ENCODE results near the gene PPP1R9A. TPM values are rescaled to one million over a fixed set of nuclear protein-coding genes. Genes with fewer than 3 reads are reported as not detected.

PPP1R9A gene
- polyA plus RNA-seq, 12 donors = 14.5 to 99.0 (median 30.6) TPM

DNA sequence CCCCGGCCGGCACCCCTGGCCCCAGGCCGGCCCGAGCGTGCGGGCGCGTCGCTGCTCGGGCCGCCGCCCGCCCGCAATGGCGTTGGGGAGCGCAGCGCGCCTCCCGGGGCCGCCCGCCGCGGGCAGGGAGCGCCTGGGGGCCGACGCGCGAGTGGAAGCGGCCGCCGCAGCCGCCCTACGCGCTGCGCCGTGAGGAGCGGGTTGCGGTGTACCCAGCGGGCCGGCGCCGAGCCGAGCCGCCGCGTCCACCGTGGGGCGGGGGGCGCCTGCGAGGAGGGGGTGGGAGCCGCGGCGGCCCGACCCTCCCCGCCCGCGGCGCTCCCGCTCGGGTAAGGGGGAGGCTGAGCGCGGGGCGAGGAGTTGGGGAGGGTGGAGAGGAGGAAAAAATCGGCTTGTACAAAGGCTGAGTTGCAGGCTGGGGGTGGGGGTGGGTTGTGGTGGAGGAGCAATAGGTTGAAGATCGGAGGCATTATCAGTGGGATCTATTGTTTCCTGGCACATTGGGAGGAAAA lies 473 bp downstream of the PPP1R9A start:
- no peak for DNase-seq

GRCh38 chr7:94908323-94909178 lies 1.2 kb downstream of the PPP1R9A start:
- peak; percentile 77 for DNase-seq

DNA sequence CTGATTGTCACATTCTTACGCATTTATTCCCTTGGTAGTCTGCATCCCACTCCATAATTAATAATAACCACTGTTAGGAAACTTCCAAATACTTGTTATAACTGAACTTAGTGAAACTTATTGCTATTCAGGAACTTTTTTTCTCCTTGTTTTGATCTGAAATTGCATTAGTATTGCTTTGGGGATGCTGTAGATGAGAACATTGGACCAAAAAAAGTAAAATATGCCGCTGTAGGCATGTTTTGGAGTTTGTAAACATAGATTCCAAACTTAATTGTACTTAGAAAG lies 1.7 kb downstream of the PPP1R9A start:
- DNase-seq = no peak

DNA sequence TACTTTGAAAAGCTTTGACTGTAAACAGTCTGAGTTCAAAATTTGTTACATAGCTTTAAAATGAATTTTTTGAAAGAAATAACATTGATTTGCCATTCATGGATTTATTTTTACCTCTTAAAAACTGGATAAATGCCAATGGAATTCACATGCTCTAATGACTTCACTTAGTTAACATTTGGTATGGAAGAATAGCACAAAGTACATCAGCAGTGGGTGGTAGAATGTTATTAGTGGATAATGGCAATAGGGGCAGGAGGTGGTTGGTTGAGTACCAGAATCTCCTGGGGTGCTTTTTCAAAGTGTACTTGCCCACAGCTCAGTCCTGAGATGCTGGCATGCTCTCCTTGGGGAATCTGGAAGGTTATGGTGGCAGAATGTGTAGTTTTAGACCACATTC lies 4.7 kb downstream of the PPP1R9A start:
- DNase-seq = no peak

DNA sequence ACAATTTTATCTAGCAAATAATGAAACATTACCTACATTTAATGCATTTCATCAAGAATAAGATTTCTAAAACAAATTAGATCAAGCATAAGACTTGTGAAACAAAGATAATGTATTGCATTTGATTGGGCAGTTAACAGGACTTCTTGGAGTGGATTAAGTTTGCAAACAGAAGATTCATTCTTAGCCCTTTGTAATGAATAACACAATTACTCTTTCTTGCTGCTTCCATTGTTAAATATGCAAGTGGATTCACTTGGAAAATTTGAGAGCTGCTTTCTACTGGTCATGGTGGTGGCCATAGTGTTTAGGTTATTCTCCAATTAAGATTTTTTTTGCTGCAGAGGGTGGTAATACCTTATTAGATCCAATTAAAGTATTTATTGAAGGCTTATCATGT lies 6.0 kb downstream of the PPP1R9A start:
- DNase-seq = no peak

DNA sequence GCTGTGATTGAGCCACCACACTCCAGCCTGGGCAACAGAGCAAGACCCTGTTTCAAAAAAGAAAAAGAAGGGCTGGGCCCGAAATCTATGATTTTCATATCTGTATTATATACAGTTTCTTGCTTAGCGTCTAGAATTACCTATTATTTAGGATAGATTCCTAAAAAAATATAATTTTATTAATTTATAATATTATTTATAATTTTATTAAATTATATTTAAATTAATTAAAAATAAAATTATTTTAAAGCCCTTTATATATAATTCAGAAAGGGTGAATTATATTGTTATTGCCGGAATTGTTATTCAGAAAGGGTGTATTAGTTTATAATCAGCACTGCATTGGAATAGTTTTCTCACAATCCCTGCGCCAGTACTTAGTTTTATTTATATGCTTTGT lies 14.5 kb downstream of the PPP1R9A start:
- no peak for DNase-seq

DNA sequence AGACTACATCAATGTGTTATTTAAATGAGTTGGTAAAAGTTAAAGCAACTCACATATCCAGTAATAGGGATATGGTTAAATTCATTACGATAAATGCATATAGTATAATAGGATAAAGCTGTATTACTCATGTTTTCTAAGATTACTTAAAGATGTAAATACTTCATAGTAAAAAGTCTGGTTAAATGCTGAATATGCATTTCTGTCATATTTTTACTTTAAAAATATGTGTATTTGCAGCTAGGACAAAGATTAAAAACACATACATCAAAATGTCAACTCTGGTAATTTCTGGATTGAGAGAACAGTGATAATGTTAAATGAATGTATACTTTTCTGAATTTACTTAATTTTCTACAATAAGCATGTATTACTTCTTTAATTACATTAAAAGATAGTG lies 15.1 kb downstream of the PPP1R9A start:
- no peak for DNase-seq

DNA sequence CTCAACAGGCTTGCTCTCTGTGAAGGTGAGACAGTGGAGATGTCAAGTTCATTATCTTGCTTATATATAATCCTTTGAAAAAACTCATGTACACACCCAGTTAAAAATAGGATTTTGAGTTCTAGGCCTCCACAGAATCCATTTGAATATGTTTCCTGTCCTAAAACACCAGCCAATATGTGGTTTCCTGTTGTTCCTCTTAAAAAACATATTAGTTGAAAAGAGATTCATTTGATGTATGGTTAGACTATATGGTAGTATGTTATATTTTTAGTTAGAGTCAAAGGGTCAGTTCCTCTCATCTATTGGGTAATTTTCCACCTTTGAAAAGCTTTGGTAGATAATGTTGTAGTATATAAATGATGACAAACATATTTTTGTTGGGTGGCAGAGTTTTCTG lies 16.0 kb downstream of the PPP1R9A start:
- DNase-seq = no peak

DNA sequence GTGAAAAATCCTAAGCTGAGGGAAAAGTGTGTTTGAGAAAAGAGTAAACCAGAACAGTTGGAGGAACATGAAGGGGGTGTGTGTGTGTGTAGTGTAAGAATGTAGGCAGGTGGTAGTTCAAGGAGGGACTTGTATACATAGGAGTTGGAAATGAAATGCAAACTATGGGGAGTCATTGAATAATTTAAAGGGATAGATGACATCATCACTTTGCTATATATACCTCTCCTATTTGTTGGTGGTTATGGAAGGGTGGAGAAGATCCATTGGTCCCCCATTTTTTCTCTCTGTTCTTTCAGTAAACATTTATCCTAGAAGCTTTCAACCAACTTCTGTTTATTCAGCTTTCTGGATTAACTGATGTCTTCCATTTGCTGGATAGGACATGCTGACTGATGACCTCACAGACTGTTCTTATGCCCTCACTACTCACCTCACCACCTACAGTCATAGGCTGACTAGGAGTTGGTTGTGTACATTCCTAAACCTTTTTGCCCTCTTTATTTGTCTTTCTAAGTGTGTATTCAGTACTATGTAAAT lies 20.8 kb downstream of the PPP1R9A start:
- DNase-seq = no peak

DNA sequence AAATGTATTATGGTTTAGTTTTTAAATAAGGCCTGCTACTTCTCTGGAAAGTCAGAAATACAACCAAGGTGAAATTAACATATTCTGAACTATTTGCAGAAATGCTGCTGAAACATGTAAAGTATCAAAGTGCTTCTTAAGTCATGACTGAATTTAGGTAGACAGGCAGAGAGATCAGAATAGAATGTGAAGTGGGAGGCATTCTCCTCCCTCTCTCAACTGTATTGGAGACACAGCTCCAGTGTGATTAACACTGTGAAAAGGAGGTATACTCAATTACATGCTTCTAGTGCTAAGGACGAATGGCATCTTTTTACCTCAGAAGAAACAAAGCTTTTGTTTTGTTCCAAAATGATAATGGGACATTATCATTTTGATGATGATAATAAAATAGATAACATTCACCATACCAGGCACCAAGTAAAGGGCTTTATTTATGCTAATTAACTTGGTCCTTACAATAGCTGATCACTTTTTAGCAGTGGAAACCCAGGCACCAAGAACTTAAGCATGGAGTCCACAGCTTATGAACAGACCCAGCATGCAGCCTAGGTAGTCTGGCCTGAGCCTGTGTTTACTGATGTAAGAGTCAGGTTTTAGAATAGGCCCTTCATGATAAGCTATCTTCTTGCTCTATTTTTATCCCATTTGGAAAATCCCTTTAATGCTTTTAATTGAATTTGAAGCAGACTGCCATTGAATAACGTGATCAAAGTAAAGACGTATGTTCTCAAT lies 26.0 kb downstream of the PPP1R9A start:
- DNase-seq = no peak

- no peak for DNase-seq
Observed at GRCh38 chr7:94939395-94939794, 32.0 kb downstream of the PPP1R9A start.

DNA sequence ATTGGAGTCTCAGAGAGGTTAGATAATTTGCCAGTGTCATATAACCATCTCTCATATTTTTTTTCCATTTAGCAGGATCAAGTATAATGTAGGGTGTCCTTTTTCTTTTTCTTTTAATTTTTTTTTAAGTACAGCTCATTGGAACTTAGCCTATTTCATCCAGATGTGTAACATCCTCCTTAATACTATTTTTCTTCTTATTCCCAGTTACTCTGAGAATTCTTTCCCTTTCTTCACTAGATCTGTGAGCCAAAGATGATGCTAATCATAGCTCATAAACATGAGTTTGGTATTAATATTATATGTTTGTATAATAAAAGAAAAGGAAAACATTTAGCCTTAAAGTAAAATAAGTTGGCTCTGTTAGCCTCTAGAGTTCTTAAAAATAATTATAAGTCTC lies 32.8 kb downstream of the PPP1R9A start:
- peak; percentile 38 for DNase-seq

- no peak for DNase-seq
Observed at GRCh38 chr7:94941844-94942632, 34.6 kb downstream of the PPP1R9A start.

GRCh38 chr7:94943134-94943533 lies 35.7 kb downstream of the PPP1R9A start:
- DNase-seq = no peak

DNA sequence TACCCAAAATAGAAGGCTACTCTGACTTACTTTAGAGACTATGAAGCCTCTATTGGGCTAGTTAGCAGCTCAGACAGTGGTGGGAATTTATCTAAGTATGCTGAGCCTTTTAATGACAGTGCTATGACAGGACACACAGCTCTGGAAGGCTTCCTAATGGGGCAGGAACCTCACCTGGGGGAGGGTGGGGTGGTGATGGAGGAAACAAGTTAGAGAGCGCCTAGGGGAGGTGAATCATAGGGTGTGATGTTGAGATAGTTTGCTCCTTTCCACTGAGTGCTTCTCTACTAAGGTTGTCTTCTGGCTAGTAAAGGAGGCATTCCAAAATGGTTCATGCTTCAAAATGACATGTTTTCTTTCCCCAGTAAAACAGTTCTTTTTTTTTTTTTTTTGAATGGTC lies 42.1 kb downstream of the PPP1R9A start:
- no peak for DNase-seq

- no peak for DNase-seq
Observed at GRCh38 chr7:94955807-94956206, 48.4 kb downstream of the PPP1R9A start.

- DNase-seq = no peak
Observed at GRCh38 chr7:94957061-94957460, 49.7 kb downstream of the PPP1R9A start.

- DNase-seq = no peak
Observed at GRCh38 chr7:94962661-94963060, 55.3 kb downstream of the PPP1R9A start.

- no peak for DNase-seq
Observed at GRCh38 chr7:94969434-94970084, 62.2 kb downstream of the PPP1R9A start.

DNA sequence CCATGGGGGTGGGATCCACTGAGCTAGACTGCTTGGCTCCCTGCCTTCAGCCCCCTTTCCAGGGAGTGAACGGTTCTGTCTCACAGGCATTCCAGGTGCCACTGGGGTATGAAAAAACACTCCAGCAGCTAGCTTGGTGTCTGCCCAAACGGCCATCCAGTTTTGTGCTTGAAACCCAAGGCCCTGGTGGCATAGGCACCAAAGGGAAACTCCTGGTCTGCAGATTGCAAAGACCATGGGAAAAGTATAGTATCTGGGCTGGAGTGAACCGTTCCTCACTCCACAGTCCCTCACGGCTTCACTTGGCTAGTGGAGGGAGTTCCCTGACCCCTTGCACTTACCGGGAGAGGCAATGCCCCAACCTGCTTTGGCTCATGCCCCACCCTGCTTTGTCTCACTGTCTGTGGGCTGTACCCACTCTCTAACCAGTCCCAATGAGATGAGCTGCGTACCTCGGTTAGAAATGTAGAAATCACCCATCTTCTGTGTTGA lies 62.7 kb downstream of the PPP1R9A start:
- no peak for DNase-seq

Data from muscle of arm (tissue), 12 donors.